ENCODE results near the gene NEDD4L.
"Not testable (repeated sequence)": the region's sequence is repeated elsewhere in the genome, so short reads cannot be mapped to it uniquely, and the experiment has no call there.

Gene NEDD4L

DNA sequence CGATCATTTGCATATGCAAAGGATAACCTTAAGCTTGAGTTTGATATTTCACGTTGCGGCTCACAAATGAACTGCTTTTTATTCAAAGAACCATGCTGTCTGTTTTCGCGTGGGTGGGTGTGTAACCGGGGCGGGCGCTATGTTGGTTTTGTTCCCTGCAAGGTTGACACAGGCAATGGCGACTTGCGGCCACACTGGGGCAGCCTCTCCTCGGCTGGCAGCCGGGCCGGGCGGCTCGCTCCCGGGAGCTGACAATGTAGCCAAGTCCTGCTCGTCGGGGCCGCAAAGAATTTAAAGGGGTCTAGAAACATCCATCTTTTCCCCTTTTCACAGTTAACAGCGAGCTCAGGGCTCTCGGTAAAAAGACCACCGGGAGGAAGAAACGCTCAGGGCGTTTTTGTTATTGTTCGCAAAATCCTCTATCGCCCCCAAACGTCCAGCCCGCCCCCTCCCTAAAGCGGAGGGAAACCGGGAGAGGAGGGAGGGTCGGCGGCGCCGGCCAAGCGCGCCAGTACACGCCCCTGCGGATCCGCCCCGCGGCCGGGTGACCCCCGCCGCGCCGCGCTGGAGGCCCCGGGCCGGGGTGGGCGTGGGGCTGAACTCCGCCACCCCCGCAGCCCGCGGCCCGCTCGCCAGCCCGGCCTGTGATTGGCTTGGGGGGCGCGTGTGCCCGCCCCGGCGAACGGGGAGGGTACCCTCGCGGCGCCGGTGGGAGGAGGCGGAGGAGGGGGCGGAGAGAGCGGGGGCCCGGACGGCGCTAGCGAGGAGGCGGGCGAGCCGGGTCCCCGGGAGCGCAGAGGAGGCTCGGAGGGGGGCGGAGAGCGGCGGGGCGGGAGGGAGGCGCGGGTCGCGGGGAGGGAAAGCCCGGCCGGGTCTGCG, at the start of gene NEDD4L:
Gene NEDD4L, plus strand, starts transcription at position 736 of the 879 bp plus-strand sequence. CDS start 435 bp downstream, outside the sequence.
- intact Hi-C loops (cut with DNase I): loop anchor here (5.0 to 10.0 kb wide), 4 partner anchors 79 to 411 kb away; no protein-coding TSS in a partner anchor
- peak; percentile 71 to 95 (median 86) for DNase-seq

DNA sequence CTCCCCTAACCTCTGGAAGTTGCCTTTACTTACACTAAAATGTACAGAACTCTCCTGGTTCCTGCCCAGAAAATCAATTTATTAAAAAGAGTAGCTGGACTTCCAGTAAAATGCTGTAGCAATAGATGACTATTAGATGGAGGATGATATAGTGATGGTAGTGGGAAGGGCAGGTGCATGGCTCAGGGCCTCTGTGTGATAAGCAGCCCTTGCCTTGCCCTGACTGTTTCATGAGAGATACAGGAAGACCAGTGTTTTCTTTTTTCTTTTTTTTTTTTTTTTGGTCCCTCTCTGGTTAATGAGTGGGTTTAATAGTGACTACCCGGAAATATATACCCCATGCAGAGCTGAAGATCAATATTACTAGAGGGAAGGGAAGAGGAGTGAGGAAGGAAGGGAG, 48.7 kb upstream of the NEDD4L start:
- intact Hi-C loops (cut with DNase I): no loop called here
- DNase-seq: no peak

DNA sequence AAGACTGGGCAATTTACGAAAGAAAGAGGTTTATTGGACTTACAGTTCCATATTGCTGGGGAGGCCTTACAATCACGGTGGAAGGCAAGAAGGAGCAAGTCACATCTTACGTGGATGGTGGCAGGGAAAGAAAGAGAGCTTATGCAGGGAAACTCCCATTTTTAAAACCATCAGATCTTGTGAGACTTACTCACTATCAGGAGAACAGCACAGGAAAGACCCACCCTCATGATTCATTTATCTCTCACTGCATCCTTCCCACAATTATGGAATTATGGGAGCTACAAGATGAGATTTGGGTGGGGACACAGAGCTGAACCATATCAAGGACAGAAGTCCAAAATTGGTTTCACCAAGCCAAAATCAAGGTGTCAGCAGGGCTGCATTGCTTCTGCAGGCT, 47.1 kb upstream of the NEDD4L start:
- DNase-seq; intact Hi-C loops (cut with DNase I): not testable (repeated sequence)

- no peak for DNase-seq
Observed at GRCh38 chr18:57997820-57998219, 46.2 kb upstream of the NEDD4L start.

DNA sequence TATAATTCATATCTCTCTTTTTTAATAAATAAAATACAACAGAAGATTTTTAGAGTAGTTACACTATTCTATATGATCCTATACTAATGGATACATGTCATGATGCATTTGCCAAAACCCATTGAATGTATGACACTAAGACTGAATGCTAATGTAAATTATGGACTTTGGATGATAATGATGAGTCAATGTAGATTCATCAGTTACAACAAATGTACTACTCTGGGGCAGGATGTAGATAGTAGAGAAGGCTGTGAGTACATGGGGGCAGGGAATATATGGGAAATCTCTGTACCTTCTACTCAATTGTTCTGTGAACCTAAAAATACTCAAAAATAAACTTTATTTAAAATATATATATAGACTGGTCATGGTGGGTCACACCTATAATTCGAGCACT, 45.6 kb upstream of the NEDD4L start:
- DNase-seq: no peak
- intact Hi-C loops (cut with DNase I): no loop called here

More at GRCh38 chr18:57997820-57998219, 46.2 kb upstream of the NEDD4L start:
- intact Hi-C loops (cut with DNase I): no loop called here

DNA sequence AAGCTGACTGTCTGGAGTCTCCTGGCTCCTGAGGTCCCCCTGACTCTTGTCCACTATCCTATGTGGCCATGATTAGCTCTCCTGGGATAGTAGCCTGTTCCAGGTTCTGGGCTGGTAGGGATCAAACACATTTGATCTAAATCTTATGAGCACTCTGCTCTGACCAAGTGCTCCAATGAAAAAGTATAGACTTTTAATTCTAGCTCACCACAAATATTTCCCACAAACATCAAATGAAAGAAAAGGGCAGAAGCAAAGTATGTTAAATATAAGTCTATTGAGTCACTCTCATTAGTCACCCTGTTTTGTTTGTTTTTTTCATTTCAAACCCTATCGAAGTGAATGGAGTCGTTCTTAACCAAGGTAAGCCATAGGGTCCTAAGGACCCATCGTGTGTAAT, 39.7 kb upstream of the NEDD4L start:
- DNase-seq: no peak
- intact Hi-C loops (cut with DNase I): no loop called here

DNA sequence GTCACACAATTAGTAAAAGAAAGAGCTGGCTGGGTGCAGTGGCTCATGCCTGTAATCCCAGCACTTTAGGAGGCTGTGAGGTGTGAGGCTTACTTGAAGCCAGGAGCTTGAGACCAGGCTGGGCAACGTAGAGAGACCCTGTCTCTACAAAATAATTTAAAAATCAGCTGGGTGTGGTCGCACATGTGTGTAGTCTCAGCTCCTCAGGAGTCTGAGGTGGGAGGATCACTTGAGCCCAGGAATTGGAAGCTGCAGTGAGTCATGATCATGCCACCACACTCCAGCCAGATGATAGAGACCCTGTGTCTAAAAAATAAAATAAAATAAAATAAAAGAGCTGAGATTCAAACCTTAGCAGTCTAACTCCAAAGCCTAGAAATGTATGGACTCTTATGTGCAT, 39.0 kb upstream of the NEDD4L start:
- intact Hi-C loops (cut with DNase I): no loop called here
- no peak for DNase-seq

- peak in 2 of 42 donors; percentile 20 to 32 for DNase-seq
- intact Hi-C loops (cut with DNase I): no loop called here
Observed at GRCh38 chr18:58005885-58006523, 38.0 kb upstream of the NEDD4L start.

GRCh38 chr18:58009166-58009565, 34.9 kb upstream of the NEDD4L start:
- DNase-seq: no peak
- intact Hi-C loops (cut with DNase I): no loop called here

DNA sequence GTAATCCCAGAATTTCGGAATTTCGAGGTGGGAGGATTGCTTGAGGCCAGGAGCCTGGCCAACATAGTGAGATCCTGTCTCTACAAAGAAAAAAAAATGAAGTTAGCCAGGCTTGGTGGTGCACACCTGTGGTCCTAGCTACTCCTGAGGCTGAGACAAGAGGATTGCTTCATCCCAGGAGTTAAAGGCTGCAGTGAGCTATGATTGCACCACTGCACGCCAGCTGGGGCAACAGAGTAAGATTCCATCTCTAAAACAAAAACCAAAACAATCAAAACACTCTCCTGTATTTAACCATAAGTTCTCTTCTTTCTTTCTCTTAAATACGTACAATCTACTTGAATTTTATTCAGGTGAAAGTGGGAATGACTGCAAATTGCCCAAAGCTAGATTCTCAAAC, 33.8 kb upstream of the NEDD4L start:
- DNase-seq: no peak
- intact Hi-C loops (cut with DNase I): no loop called here

- intact Hi-C loops (cut with DNase I): no loop called here
- DNase-seq: no peak
Observed at GRCh38 chr18:58012356-58012755, 31.7 kb upstream of the NEDD4L start.

DNA sequence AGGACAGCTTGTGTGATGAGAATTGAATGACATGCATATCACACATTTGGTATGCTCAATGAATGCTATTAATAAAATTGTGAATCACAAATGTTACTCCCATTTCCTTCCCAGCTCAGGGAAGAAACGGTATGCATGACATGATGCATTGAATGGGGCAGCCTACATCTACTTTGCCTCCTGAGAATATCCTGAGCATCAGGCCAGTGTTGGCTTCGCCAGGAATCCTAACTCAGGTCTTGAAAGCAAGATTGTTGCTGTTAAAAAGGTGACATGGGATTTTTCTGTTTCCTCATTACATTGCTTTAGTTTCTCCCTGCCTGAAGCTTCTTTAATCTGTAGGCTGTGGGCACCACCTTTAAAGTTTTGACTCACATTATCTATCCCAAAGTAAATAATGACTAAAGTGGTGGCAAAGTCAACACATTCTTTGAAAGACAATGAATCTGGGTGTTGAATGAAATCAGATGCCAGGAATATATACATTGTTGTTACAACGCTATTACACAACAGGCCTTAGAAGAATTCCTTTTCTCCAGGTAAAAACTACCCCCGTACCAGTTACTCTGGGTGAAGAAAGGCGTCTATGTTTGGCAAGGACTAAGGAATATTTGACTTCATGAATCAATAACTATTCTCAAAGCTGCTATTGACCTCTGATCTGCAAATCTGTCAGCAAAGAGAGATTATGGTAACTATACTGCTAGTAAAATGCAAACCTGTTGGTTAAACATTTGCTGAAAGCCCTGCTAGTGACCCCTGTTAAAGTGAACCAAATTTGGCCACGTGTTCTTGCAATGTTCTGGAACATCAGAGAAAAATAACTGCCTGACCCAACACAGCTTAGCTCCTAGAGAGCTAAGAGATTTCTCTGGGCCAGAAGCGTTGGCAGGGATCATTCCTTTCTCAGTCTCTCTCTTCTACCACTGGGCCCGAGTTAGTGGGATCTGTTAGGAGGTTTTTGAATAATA, 30.5 kb upstream of the NEDD4L start:
- intact Hi-C loops (cut with DNase I): no loop called here
- peak in 2 of 42 donors; percentile 17 to 37 for DNase-seq

- DNase-seq: peak in 11 of 42 donors; percentile 4 to 44 (median 20)
- intact Hi-C loops (cut with DNase I): no loop called here
Observed at GRCh38 chr18:58015065-58015780, 28.8 kb upstream of the NEDD4L start.

DNA sequence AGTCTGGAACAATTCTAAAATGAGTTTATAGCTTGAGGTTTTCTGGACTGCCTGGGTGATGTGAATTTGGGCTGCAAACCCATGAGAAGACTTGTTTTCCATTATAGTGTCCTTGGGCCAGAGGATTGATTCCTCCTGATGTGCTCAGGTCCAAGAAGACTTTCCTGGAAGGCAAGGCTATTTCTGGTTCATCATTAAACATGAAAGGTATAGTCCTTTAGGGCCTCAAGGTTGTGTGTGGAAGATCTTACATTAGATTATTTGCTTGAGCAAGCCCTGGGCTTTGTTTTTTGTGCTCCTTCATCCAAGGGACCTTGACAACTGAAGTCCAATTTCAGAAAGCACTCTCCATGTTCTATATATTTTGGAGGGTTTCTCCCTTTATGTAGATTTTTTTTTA, 26.8 kb upstream of the NEDD4L start:
- intact Hi-C loops (cut with DNase I): no loop called here
- DNase-seq: no peak

- intact Hi-C loops (cut with DNase I): no loop called here
- no peak for DNase-seq
Observed at GRCh38 chr18:58020567-58021107, 23.4 kb upstream of the NEDD4L start.

DNA sequence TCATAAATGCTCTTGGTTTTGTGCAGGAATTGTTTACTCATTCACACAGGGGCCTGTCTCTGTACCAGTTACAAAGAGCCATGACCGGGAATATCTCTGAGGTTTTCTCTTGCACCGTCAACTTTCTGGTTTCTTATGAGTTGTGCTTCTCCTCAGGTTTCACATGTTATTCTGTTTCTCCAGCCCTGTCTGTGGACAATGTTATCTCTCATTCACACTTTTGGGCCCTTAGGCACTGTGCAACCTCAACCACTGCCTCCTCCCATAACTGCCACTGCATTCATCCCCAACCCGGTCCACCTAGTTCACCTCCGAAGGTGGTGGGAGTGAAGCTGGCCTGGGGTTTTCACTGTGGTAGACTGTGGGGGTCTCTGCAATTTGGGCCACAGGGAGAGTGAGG, 22.5 kb upstream of the NEDD4L start:
- DNase-seq: no peak
- intact Hi-C loops (cut with DNase I): no loop called here

- intact Hi-C loops (cut with DNase I): no loop called here
- no peak for DNase-seq
Observed at GRCh38 chr18:58023108-58023507, 20.9 kb upstream of the NEDD4L start.

DNA sequence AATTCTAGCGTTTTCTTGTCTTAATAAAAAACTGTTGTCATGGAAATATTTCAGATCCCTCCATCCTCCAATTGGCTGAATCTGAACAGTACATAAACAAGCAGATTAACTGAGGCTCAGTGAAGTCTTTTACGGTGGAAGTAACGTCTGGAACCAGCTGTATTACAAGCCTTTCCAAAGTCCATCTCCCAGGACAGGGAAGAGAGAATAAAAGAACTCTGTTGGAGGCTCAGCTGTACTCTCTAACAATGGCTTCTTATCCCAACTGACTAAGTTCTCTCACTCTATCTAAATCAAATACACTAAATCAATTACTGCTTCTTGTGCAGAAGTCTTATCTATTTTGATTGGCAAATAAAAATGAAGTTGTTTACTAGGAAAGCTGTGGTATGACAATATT, 19.9 kb upstream of the NEDD4L start:
- DNase-seq: peak in 1 of 42 donors; percentile 13
- intact Hi-C loops (cut with DNase I): no loop called here

Measured in head of caudate nucleus (tissue), 42 donors.